GM18507 (cell line): ENCODE measurements around the gene CRY2.
"Not testable (repeated sequence)": the region's sequence is repeated elsewhere in the genome, so short reads cannot be mapped to it uniquely, and the experiment has no call there.

Source experiments
- DNase-seq: peaks from one replicate; pipeline ENCODE4 v3.0.0; 2011; ENCODE audit warnings: low read depth; ENCODE audit not compliant: insufficient read length; ENCODE audit errors: extremely low spot score
- FAIRE-seq: peaks from 2 replicates; lab custom pipeline; 2011; peaks lifted over from hg19 to GRCh38; lab: Jason Lieb, UNC

CRY2 gene

GRCh38 chr11:45890886-45891550, 43.7 kb downstream of the CRY2 start:
- no peak for FAIRE-seq
- no peak for DNase-seq

- FAIRE-seq (no peak), DNase-seq (no peak)
These were observed 45.6 kb downstream of the CRY2 start for GRCh38 chr11:45892856-45893255.

DNA sequence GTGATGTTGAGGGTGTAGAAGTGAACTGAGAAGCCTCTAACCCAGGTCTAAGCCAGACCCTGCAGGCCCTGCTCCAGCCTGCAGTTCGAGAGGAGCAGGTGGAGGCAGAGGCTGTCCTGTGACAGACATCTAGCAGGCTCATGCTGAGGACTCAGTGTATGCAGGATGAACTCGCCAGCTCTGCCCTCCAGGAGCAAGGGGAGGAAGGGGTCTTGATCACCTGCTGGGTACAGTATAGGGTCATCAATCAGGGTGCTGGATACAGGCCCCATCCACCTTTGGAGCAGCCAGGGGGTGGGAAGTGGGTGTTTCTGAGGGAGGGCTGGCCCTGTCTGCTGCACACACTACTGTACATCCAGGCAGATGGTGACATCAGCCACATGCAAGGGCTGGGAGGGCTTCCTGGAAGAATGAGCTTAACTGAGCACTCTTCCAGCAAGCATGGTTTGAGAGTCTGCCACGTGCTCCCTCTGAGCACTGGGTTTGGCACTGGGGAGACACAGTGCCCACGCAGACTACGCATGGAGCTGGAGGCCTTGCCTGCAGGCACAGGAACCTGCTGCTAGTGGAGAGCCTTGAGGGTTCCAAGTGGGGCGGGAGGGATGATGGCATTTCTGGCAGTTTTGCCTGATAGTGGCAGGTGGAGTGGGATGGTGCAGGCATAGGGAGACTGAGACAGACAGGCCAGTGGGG, 47.4 kb downstream of the CRY2 start:
- FAIRE-seq, result no peak
- no peak for DNase-seq

GRCh38 chr11:45895553-45896259, 48.4 kb downstream of the CRY2 start:
- FAIRE-seq (no peak), DNase-seq (no peak)

- FAIRE-seq, result no peak
- no peak for DNase-seq
These were observed 49.2 kb downstream of the CRY2 start for GRCh38 chr11:45896422-45896984.

DNA sequence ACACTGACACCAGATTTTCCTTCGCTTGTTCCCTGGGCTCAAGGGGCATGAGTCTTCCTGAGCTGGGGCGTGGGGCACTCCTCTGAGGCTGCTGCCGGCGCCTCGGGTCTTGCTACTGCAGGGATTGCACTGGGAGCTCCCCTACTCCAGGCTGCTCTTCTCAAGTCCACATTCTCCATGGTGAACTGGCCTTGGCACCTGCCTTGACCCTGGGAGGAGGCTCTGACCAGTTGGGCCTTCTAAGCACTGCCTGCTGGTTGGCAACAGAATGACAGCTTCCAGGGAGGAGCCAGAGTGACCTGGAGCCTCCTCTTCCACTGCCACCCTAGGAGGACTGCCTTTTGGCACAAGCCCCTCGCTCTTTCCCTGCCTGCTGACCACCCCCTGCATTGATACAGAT, 50.3 kb downstream of the CRY2 start:
- no peak for FAIRE-seq
- no peak for DNase-seq

DNA sequence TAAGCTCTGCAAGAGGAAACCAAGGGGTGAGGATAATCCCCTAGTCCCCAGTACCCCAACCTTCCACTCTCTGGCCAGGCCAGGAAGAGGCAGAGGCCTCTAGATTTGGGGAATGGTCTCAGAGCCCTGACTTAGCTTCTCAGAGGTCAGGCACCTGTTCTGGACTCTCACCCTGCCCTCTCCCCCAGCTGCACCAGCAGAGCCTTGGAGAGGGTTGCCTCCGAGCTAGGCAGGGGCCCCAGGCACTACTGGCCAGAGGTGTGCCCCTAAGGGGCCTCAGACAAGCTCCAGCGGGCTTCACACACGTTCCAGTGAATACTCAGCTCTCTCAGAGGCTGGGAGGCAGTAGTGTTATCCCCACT, 51.8 kb downstream of the CRY2 start:
- FAIRE-seq (no peak), DNase-seq (no peak)

DNA sequence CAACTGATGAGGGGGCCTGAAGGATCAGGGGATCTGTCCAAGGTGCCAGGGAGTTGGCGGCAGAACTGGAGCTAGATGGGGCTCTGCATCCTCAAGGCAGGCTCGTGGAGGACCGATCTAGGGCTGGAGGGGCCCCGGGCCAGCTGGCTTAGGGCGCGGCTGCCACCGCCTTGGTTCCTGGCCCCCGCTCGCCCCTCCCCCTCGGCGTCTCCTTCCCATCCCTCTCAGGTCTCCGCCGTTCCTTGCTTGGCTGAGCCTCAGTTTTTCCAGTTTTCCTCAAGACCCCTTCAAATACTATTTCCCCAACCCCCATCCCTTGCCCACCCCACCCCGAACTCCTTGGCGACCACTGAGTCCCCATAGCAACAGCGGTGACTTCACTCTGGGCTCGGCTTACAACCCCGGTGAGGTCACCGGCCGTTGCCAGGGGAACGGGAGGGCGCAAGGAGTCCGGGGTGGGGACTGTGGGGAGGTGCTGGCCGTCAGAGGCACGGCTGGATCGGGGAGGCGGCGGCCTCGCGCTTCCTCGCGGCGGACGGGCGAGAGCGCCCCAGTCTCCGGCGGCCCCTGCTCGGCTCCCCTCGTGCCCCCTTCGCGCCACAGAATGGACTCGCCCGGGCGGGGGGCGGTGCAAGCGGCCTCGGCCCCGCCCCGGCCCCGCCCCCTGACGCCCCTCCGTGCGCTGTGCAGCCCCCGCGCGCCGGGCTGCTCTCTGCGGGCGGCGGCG, 52.3 kb downstream of the CRY2 start:
- FAIRE-seq (no peak), DNase-seq (peak; percentile 38)

GRCh38 chr11:45900175-45900800, 53.0 kb downstream of the CRY2 start:
- FAIRE-seq, DNase-seq: not testable (repeated sequence)

DNA sequence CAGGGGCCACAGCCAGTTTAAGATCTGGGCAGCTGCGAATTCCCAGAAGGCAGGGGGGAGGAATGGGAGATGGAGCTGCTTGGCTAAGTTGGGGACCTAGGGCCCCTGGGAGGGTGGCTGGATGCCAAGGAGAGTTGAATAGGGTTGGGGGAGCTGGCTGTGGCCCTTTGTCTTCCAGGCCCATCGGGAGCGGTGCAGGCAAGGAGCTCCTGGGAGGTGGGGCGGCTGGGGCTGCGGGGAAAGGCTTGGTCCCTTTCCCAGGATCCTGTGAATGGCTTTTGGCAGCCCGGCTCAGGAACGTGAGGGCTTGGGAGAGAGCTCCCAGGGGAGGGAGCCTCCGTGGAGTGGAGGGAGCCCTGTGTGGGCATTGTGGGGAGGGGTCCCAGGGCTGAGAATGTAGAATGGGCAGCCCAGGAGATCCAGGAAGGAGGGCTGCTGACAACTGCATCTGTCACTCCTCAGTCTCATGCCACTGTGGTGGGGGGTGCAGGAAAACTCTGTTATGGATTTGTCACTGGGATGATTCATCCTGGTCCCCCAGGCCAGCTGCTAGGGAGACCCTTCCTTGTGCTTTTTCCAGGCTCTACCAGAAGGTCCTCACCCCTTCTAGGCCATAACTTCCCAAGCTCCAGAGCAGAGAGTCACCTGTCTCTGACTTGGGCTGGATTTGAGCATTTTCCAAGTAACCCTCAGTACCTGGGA, 53.8 kb downstream of the CRY2 start:
- DNase-seq (no peak), FAIRE-seq (no peak)

GRCh38 chr11:45901626-45902025, 54.4 kb downstream of the CRY2 start:
- DNase-seq (no peak), FAIRE-seq (no peak)

DNA sequence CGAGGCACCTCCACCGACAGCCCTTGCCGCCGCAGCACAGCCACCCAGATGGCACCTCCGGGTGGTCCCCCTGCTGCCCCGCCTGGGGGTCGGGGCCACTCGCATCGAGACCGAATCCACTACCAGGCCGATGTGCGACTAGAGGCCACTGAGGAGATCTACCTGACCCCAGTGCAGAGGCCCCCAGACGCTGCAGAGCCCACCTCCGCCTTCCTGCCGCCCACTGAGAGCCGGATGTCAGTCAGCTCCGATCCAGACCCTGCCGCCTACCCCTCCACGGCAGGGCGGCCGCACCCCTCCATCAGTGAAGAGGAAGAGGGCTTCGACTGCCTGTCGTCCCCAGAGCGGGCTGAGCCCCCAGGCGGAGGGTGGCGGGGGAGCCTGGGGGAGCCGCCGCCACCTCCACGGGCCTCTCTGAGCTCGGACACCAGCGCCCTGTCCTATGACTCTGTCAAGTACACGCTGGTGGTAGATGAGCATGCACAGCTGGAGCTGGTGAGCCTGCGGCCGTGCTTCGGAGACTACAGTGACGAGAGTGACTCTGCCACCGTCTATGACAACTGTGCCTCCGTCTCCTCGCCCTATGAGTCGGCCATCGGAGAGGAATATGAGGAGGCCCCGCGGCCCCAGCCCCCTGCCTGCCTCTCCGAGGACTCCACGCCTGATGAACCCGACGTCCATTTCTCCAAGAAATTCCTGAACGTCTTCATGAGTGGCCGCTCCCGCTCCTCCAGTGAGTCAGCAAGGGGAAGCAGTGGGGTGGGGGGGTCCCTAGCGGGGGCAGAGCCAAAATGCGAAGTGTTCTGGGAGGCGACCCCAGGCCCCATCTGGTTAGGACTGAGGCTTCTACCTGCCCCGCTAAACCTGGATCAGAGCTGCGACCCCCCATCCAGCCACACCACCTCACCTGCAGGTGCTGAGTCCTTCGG, 55.4 kb downstream of the CRY2 start:
- FAIRE-seq (no peak), DNase-seq (no peak)

- no peak for DNase-seq
- no peak for FAIRE-seq
These were observed 57.1 kb downstream of the CRY2 start for GRCh38 chr11:45904309-45904915.

DNA sequence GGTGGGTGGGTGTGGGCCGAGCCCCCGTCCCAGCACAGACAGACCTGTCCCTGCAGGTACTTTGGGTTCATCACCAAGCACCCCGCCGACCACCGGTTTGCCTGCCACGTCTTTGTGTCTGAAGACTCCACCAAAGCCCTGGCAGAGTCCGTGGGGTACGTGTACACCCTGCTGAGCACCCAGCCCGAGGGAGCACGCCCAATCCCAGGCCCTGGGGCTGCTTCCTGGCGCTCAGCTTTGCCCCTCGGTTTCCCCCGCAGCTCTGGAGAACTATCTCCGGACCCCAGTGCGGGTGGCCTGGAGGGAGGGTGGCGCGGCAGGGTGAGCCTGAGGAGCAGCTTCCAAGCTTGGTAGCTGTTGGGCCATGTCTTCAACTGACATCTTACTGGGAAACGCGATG, 57.8 kb downstream of the CRY2 start:
- FAIRE-seq (no peak), DNase-seq (no peak)

DNA sequence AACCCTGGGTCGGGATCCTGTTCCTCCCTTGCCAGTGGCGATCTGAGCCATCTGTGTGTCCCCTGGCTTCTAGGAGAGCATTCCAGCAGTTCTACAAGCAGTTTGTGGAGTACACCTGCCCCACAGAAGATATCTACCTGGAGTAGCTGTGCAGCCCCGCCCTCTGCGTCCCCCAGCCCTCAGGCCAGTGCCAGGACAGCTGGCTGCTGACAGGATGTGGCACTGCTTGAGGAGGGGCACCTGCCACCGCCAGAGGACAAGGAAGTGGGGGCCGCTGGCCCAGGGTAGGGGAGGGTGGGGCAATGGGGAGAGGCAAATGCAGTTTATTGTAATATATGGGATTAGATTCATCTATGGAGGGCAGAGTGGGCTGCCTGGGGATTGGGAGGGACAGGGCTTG, 58.3 kb downstream of the CRY2 start:
- FAIRE-seq, DNase-seq: not testable (repeated sequence)

GRCh38 chr11:45906096-45906682, 58.9 kb downstream of the CRY2 start:
- DNase-seq (no peak), FAIRE-seq (no peak)

DNA sequence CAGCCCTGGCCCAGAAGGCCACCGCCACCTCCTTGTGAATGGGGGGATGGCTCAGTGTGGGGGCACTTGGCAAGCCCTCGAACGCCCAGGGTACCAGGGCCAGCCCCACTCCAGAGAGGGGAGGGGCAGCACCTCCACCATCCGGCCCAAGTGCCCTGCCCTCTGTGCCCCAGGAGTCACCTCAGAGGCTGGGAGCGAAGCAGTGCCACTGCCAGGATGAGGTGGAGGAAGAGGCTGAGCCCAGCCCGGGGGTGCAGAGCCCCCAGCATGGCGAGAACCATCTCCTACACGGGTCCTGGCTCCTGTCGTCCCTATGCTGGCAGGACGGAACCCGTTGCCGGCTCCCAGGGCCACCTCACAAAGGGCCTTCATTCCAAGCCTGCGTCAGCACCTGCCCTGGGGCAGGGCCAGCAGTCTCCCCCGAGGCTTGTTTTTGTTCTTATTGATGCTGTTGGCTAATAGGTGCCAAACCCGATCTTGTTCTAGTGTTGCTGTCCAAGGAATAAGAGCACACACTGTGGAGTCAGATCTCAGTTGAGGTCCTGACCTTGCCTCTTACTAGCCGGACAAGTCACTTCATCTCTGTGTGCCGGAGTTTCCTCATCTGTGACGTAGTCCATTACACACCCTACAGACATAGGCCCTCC, 59.8 kb downstream of the CRY2 start, which contains the start of gene FREY1:
FREY1 (minus strand) TSS at position 307 of the 647 bp plus-strand sequence; CDS start at position 281, 26 bp downstream.
- FAIRE-seq, result no peak

More for the DNA sequence above, 59.8 kb downstream of the CRY2 start, which contains the start of gene FREY1:
- DNase-seq, result no peak
